GM12873 (cell line): ENCODE results near the gene USO1.

Experiments
- CTCF ChIP-seq: IDR thresholded peaks from 2 replicates; pipeline ENCODE4 v1.5.1; 2012; ENCODE audit warnings: low read depth, mild to moderate bottlenecking, moderate library complexity, low read length, control low read depth; ENCODE audit not compliant: insufficient read depth; ENCODE audit errors: missing control alignments

Gene USO1

GRCh38 chr4:75786938-75787337 is 62.6 kb downstream of the USO1 start:
- TF ChIP-seq CTCF, result no peak

DNA sequence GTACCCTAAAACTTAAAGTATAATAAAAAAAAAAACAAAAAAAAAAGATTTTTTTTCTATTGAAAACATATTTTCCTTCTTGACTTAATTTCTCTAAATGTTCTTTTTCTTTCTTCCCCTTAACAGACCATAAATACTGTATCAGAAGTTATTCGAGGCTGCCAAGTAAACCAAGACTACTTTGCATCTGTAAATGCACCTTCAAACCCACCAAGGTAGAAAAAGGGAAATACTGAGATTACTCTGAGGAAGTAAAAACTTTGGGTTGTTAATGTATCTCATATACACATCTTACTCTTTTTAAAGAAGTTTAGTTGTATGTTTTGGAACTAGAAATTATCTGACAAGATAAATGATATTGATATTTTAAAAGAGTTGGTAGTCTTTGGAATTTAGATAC is 65.6 kb downstream of the USO1 start:
- TF ChIP-seq CTCF, result no peak

GRCh38 chr4:75800972-75801371 is 76.6 kb downstream of the USO1 start:
- TF ChIP-seq CTCF, result no peak

DNA sequence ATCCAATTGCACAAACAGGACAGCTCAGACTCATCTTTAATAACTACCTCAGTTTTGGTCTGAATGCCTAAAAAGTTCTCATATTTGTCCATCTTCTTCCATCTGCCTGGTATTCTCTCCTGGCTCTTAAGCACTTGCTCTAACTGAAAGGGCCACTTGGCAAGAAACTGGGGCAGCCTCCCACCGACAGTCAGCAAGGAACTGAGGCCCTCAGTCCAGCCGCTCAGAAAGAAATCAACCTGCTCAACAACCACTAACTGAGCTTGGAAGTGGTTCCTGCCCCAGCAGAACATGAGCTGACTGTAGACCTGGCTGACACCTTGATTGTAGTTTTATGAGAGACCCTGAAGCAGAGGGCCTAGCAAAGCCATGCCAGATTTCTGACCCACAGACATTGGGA is 93.5 kb downstream of the USO1 start:
- TF ChIP-seq CTCF, result no peak

DNA sequence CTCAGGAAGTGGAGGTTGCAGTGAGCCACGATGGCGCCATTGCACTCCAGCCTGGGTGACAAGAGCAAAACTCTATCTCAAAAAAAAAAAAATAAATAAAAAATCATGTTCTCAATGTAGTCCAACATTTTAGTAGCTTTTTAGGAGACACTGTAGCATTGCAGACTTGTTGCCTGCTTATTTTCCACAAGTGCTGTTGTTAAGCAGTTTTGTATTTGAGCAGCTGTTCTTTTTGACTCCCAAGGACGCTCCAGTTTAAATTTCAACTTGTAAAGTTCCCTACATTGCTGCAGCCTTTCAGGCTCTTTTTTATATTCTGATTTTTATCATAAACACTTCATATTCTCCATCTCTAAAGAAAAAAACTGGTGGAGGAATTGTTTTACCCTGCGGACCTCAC is 94.7 kb downstream of the USO1 start:
- no peak for TF ChIP-seq CTCF

DNA sequence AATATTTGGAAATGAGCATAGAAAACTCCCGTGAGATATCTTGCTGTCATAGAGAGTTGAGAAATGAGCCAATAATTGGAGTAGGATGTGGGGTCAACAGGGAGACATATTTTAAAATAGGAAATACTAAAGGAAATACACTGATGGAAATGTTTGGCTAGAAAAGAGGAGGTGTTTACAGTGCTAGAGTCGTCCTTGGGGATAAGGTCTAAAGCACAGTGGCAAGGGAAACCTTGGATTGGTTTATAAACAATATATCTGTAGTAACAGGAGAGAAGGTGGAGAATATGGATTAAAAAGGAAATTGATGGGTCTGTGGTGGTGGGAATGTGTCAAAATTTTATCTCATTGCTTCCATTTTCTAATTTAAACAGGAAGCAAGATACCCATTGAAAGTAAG is 95.8 kb downstream of the USO1 start:
- TF ChIP-seq CTCF, result no peak

- TF ChIP-seq CTCF, result no peak
Measured at GRCh38 chr4:75820676-75821075, 96.3 kb downstream of the USO1 start.

- no peak for TF ChIP-seq CTCF
Measured at GRCh38 chr4:75821216-75821615, 96.8 kb downstream of the USO1 start.
